ENCODE data around the gene TMEM178A.

Gene TMEM178A

GRCh38 chr2:39682066-39682692, 16.5 kb downstream of the TMEM178A start:
- DNase-seq: no peak

GRCh38 chr2:39683022-39683699, 17.4 kb downstream of the TMEM178A start:
- no peak for DNase-seq

- no peak for DNase-seq
Measured at GRCh38 chr2:39684464-39684863, 18.7 kb downstream of the TMEM178A start.

- no peak for DNase-seq
Measured at GRCh38 chr2:39685126-39685525, 19.4 kb downstream of the TMEM178A start.

- DNase-seq: no peak
Measured at GRCh38 chr2:39686456-39686855, 20.7 kb downstream of the TMEM178A start.

- DNase-seq: no peak
Measured at GRCh38 chr2:39688181-39688580, 22.5 kb downstream of the TMEM178A start.

- no peak for DNase-seq
Measured at GRCh38 chr2:39689272-39689841, 23.6 kb downstream of the TMEM178A start.

GRCh38 chr2:39689876-39690275, 24.2 kb downstream of the TMEM178A start:
- DNase-seq: no peak

GRCh38 chr2:39693245-39693644, 27.5 kb downstream of the TMEM178A start:
- no peak for DNase-seq

- DNase-seq: no peak
Measured at GRCh38 chr2:39696101-39696553, 30.4 kb downstream of the TMEM178A start.

- no peak for DNase-seq
Measured at GRCh38 chr2:39696838-39697237, 31.1 kb downstream of the TMEM178A start.

- DNase-seq: no peak
Measured at GRCh38 chr2:39697454-39697853, 31.7 kb downstream of the TMEM178A start.

- no peak for DNase-seq
Measured at GRCh38 chr2:39701137-39701536, 35.4 kb downstream of the TMEM178A start.

- DNase-seq: no peak
Measured at GRCh38 chr2:39703181-39703872, 37.6 kb downstream of the TMEM178A start.

- no peak for DNase-seq
Measured at GRCh38 chr2:39704540-39704939, 38.8 kb downstream of the TMEM178A start.

GRCh38 chr2:39705638-39706037, 39.9 kb downstream of the TMEM178A start:
- DNase-seq: no peak

- no peak for DNase-seq
Measured at GRCh38 chr2:39706312-39706711, 40.6 kb downstream of the TMEM178A start.

- no peak for DNase-seq
Measured at GRCh38 chr2:39706945-39707344, 41.2 kb downstream of the TMEM178A start.

GRCh38 chr2:39708003-39708402, 42.3 kb downstream of the TMEM178A start:
- DNase-seq: no peak

- DNase-seq: no peak
Measured at GRCh38 chr2:39710807-39711206, 45.1 kb downstream of the TMEM178A start.

GRCh38 chr2:39712953-39713352, 47.2 kb downstream of the TMEM178A start:
- no peak for DNase-seq

- DNase-seq: no peak
Measured at GRCh38 chr2:39715095-39715494, 49.4 kb downstream of the TMEM178A start.

- no peak for DNase-seq
Measured at GRCh38 chr2:39715822-39716221, 50.1 kb downstream of the TMEM178A start.

- no peak for DNase-seq
Measured at GRCh38 chr2:39717067-39717466, 51.4 kb downstream of the TMEM178A start.
